HG03139 (cell line): ENCODE data around the gene MYO18B.

Experiments
- ATAC-seq: cut with Tn5 transposase; IDR thresholded peaks from one replicate; pipeline ENCODE4 v1.9.1; 2021; ENCODE audit not compliant: unreplicated experiment

Gene MYO18B

DNA sequence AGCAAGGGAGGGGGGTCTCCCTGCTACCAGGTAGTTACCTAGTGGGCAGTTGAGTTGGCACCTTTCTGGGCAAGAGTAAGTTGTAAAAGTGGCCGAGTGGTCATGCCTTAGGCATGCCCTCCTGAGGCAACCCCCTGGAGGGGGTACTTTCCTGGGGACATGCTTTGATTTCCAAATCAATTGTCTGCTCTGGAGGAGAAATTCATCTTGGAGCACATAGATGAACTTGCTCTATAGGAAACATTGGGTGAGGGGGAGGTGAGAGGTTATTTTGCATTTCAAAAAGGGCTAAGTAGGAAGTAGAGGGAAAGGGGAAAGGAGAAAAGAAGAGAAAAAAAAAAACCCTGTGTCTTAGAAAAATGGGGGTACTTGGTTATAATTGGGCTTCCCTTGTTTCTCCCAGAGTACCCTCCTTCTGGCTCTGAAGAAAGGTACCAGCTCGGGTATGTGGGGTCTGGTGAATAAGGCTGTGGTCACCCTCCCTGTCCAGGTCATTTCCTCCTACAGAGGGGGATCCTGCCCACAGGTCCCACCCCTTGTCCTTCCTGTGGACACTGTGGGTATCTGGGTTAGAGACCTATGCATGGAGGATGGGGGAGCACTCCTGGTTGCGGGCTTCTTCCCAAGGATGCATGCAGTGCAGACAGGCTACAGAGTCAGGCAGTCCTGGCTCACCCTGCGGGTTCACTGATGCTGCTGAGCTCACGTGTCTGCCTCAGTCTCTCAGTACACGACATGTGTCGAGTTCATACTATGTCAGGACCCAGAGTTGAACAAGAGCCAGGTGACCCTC is 193.5 kb downstream of the MYO18B start:
- no peak for ATAC-seq

DNA sequence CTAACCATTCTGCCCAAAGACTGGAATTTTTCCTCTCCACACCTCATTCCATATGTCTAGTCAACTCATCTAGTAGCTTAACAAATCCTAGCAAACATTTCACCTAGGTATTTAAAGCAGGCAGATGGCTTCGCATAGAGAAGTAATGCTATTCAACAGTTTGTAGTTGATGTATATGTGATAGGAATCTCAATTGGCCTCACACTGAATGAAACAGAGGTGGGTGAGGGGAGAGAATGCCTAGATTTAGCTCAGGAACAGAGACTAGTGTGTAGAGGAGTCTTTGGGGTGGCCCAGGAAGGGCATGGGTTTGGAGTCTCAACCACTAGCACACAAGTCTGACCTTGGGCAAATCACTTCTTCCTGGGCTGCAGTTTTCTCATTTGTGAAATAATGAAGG is 196.2 kb downstream of the MYO18B start:
- ATAC-seq: no peak

DNA sequence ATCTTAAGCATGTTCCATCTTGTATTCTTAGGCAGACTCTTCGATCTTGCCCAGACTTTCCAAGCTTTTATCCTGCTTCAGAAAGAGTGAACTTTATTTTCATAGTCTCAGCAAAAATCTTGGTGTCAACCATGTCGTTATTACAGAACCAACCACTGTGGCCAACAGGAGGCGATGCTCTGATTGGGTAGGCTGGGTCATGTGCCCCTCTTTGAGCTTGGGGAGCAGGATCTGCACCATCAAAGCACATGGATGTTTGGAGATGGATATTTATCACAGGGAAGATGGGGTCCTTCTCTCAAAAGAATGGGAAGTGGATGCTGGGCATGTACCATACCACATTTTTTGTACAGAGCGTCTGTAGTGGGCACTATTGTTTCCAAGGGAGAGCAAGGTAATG is 197.4 kb downstream of the MYO18B start:
- no peak for ATAC-seq

DNA sequence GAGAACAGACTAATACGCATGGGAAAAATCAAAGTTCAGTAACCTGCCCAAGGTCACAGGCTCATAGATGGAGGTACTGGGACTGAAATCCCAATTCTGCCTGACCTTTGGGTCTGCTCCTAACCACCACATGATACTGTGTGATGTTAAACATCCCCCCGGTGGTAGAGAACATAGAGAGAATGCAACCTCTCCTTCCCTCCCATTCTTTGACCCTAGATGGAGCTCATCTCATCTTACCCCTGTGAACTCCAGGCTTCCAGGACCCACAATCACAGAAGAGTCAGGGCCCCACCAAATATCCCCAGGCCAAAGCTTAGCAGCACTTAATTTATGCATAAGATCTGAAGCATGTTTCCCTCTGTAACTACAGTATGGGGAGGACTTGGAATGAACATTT is 198.5 kb downstream of the MYO18B start:
- no peak for ATAC-seq

DNA sequence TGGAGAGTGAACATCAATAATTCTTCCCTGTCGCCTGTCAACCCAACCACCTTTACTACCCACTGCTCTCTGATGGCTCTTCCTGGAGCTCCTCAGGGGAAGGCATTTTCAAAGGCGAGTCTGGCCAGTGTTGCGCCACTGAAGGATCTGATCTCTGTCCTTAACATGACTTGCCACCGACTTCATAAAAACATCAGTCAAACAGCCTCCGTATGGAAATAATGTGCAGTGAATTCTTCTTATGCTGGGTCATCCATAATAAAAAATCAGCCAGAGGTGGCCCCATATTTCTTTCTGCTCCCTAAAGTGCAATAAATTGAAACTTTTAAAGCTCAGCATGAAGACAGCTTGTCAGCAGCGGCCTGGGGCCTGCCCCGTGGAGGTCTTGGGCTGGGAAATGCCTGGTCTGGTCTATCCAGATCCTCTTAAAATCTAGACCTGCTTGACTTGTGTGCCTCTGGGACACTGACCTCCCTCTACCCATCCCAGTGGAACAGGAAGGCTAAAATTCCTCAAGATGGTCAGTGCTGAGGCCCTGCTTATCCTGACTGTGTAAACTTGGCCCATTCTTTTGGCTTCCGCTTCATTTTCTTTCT is 199.5 kb downstream of the MYO18B start:
- no peak for ATAC-seq

DNA sequence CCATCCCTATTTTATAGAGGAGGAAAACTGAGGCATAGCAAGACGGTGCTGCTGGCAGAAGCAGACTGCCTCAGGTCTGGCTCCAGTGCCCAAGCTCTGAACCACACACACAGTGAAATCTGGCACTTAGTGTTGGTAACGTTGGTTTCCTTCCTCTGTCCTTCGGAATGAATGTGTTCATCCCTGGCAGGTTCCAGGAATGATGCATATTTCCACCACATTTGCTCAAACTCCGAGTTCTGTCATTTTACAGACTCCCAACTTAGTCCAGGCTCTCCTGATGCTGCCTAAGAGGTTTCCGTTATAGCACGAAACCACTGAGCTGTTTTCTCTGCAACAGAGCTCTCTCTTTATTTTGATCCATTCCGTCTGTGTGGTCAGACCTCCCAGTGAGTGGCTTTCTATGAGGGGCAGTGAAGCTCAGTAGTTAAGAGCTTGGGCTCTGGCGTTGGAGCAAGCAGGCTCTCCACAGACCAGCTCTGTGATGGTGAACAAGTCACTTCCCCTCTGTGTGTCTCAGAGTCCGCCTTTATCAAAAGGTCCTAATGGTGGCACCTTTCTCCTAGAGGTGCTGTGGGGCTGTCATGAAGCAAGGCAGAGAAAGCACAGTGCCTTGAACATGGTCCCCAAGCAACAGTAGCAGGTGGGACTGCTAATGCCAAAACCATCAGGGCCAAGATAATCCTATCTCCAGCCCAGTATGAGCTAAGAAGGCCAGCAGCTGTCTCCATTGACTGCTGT is 200.3 kb downstream of the MYO18B start:
- no peak for ATAC-seq

DNA sequence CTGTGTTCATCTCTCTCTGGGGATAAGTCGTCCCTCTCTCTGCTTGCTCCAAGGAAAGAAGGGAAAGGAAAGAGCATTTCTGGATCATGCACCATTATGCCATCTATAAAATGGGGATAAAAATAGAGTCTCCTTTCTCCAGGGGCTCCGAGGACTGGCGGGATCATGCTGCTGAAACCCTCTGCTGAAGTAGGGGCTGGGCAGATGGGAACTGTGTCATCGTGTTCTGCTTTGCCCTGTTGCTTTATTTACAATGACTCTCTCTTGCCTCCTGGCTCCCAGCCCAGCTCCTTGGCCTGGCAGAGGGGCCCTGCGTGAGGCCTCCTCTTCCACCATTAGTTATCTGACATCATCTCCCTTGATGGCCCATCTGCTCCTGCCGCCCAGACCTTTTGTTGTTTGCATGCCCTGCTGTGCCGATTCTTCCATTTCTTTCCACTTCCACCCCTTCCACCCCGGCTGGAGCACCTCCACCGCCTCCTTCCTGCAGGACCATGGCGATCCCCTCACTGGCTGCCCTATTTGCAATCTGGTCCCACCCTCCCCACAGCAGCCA is 200.9 kb downstream of the MYO18B start:
- ATAC-seq: no peak

DNA sequence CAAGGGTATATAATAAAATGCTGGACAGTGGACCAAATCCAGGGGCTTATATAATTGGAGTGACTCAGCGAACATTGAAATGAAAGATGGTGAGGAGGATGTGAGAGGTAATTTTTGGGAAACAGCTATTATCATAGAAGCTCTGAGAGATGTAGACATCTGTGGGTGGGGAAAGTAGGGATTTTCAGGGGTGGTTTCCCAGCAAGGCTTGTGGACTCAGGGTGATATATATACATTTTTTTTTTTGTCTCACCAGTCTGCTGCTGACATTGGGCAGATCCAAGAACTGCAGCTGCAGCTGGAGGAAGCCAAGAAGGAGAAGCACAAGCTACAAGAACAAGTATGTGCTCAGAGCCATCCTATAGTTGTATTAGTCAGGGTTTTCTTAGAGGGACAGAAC is 208.1 kb downstream of the MYO18B start:
- no peak for ATAC-seq

DNA sequence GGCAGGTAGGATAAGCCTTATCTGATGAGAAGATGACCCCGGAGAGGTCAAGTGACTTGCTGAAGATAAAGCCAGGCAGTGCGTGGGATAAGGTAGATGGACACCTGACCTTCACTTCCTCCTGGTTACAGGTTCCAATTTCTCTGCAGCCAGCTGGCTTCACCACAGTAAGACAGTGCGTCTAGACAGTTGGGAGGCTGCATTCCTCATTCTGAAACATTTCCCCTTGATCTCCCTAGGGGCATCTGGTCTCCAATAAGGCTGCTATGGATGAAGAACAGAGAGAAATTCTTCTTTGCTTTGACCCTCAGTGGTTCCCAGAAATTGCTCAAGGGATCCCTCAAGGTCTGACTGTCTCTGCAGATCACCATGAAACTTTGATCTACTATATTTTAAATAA is 211.3 kb downstream of the MYO18B start:
- no peak for ATAC-seq

DNA sequence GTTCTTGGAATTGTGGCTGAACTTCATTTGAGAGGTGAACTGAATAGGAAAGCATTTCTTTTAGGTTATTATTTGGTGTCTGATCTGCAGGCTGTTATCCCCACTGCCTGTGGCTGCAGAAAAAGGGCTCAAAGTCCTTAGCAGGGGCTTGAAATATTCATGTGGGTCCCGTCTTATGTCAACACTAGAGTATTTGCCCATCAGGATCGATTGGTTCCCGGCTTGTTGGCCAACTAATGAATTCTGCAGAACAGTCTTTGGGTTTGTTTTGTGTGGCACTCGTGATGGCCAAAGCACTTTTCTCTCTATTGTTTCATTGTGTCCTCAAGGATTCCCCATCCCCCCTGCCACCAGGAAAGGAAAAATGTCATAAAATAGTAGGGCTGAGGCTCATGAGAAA is 211.9 kb downstream of the MYO18B start:
- ATAC-seq: no peak

DNA sequence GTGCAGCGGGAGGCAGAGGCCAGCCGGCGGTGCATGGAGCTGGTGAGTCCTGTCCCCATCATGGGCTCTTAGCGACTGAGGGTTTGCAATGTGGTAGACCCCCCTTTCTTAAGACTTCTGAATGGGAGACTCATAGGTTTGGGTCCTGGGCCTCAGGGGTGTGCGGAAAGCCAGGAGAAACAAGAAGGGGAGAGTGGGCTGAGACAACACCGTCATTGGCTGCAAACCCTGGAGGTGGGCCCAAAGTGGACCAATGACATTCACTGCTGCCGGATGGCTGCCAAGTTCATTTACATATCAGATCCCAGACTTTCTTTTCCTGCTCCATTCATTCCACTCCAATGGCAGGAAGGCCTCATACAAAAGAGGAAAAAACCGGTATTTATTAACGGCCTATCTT is 213.3 kb downstream of the MYO18B start:
- ATAC-seq: no peak

DNA sequence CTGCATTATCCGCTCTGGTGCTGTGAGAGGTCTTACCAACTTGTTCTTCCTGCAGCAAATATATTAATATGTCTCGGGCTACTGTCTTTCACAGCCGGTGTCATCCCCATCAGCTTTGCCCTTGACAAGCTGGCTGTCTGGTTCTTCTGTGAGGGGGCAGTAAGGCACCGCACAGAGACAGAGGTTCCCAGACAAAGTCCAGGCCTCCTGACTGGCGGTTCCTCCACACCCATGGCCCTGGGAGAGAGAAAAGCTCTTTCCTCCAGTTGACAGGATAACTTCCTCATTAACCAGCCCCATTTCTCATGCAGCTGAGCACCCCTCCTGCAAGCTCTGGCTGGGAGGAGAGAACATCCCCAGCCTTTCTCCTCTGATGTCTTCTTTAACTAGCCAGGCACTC is 214.8 kb downstream of the MYO18B start:
- ATAC-seq: no peak

DNA sequence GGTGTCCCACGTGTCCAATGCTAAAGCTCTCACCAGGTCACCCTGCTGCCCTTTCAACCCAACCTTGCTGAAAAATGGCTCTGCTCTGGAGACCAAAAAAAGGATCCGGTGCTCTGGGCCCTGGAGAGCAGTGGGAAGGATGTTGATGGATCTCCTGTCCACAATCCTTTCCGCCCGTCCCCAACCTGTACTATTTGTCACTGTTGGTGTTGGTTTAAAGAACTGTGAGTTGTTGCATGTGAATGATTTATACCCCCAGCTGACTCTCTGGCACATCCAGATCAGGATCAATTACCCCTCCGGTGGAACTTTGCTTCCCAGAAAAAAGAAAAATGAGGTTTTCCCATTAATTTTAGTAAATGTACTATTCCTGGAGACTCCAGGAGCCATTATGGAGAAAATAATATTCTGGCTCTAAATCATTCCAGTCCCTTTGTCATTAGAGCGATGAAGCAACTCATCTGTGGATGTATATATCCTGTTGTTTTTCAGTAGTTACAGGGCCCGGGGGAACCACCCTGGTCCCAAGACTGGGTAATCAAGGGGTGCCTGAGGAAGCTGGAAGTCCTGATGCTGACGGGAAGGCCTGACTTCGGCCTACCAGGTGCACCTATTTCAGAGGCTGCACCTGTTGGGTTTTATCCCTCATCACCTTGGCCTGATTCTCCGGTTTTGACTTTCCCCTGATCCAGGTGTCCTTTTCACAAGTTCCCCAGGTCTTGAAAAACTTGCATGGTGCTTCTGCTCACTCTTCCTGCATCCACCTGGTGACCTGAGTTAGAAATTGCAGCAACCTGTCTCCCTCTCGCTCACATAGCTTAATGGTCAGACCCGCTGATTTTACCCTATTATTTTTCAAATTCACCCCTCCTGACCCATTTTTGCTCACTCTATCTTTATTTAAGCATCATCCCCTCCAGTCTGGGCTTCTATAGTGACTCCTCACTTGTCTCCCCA is 218.1 kb downstream of the MYO18B start:
- ATAC-seq: no peak

DNA sequence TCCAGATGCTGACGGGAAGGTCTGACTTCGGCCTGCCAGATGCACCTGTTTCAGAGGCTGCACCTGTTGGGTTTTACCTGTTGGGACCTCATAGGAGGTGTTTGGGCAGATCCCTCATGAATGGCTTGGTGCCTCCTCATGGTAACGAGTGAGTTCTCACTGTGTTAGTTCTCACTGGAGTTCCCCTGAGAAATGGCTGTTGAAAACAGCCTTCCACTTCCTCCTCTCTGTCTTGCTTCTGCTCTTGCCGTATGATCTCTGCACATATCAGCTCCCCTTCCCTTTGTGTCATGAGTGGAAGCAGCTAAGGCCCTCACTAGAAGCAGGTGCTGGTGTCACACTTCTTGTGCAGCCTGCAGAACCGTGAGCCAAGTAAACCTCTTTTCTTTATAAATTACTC is 219.7 kb downstream of the MYO18B start:
- no peak for ATAC-seq

DNA sequence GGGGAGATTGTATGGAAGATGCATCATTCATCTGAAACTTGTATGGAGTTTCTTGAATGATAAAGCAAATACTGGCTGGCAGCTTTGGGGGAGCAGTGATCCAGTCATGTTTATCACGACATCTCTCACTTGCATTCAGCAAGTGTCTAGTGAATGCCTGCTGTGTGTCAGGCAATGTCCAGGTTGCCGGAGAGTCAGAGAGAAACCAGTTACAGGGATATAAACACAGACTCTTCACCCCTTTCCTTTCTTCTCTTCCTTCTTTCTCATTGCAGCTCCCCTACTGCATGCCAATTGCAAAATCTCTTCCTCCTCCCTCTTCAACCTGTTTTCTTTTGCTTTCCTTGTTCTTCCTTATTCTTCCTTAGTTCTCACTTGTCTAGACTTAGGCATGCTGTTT is 220.7 kb downstream of the MYO18B start:
- ATAC-seq: no peak

DNA sequence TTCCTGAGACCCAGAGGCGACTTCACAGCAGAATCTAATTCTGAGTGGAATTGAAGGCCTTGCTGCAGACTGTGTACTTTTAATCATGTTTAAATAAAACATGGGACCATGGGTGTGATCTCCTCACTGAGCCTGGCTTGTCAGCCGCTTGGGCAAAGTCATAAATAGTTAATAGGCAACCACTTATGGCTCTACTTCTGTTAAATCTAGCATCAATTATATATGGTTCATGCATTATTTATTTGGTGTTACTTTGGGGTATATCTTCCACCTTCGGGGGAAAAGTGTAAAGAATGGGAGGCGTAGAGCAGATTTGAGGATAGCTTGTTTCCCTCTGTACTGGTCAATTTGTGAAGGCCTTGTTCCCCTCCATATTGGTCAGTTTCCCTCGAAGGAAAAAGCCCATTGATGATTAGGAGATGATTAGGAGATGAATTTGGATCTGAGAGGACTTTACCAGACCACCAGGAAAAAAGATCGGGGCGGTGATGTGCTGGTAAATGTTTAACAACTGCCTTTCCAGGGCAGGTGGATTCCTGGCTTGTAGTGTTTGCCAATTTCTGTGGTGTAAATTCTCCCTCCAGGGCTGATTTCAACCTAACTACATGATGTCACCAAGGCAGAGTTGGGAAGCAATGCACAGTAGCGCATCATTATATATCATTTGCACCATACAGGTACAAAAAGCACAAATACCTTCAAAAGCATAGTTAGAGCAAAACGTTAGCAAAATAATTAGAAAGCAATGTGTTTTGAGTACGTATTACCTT is 223.2 kb downstream of the MYO18B start:
- ATAC-seq: no peak

DNA sequence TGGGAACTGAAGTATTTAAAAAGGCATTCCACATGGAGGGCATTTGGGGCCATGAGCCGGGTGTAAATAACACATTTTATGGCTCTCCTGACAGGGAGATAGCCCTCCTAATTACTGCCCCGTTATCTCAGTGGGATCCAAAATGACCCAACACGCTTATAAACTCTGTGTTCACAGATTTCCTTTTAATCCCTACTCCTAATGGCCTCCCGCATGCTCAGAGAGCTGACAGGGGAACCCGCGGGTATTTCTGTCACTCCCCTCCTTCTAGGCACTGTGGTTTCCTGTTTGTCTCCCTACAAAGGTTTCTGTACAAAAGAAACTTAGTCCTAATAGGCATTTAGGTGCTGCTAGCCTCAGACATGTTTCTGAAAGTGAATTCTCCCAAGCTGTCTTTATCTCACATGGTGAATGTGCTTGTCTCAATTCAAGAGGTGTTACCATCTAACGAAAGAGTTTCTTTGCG is 224.5 kb downstream of the MYO18B start:
- no peak for ATAC-seq

DNA sequence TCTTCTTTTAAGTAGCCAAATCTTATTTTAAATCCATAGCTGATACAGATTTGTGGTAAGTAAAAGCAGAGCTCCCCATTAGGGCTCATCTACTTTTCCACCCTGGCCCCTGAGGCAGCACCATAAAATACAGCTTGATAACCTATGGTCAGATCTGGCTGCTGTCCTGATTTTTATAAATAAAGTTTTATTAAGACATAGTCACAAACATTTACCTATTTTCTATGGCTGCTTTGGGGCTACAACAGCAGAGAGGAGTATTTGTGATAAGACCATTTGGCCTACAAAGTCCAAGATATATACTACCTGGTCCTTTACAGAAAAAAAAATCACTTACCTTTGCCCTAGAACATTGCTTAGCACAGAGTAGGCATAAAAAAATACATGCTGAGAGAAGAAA is 227.3 kb downstream of the MYO18B start:
- ATAC-seq: no peak

DNA sequence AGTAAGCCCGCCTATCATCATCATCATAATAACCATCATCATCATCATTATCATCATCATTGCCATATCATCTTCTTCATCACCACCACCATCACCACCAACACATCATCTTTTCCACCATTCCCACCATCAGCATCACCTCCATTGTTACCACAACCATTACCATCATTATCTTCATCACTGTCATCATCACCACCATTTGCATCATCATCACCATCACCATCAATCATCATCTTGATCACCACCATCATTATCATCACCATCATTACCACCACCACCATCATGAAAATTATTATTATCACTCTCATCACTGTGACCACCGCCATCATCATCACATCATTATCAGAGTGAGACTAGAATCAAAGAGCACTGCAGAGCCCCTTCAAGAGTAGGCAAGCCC is 227.9 kb downstream of the MYO18B start:
- no peak for ATAC-seq

DNA sequence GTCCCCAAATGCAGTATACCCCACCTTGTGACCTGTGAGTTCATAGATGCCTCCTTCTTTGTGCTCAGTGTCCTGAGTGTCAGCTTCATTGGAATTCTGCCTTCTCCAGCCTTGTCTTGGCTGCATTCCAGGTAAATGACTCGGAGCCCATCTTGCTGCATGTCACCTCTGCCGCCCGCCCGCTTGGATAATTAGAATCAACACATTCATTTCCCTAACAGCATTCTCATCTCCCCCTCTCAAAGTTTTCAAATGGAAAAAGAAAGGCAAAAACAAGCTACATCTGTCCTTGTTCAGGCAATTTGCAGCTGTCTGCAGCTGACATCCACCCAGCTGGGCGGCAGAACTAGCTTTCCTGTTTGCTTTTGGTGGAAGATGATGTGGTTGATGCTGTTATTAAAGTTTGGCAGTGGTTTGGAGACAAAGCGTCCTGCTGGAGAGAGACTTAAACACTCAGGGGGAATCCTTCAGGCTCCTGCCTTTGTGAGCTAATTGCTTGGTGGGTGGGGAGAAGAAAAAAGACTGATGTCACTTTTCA is 228.5 kb downstream of the MYO18B start:
- ATAC-seq: no peak
